ENCODE results near the gene SASH1. TPM values are rescaled to one million over a fixed set of nuclear protein-coding genes. Genes with fewer than 3 reads are reported as not detected.
A peak's percentile ranks its signal among the peaks of the same experiment; 100 is the strongest.

The SASH1 gene
- total RNA-seq, 1 donor from 2014 or later, result 106 TPM

- no peak for DNase-seq
These were observed 64.1 kb downstream of the SASH1 start for GRCh38 chr6:148406579-148407371.

- peak; percentile 85 for DNase-seq
These were observed 64.7 kb downstream of the SASH1 start for GRCh38 chr6:148407372-148407771.

GRCh38 chr6:148413321-148414091 is 70.9 kb downstream of the SASH1 start:
- no peak for DNase-seq

- DNase-seq, result no peak
These were observed 71.5 kb downstream of the SASH1 start for GRCh38 chr6:148414092-148414489.

GRCh38 chr6:148414836-148415235 is 72.2 kb downstream of the SASH1 start:
- peak; percentile 33 for DNase-seq

GRCh38 chr6:148415511-148416260 is 73.0 kb downstream of the SASH1 start:
- DNase-seq, result no peak

GRCh38 chr6:148416330-148416965 is 73.8 kb downstream of the SASH1 start:
- DNase-seq, result peak; percentile 12

GRCh38 chr6:148417045-148417444 is 74.4 kb downstream of the SASH1 start:
- DNase-seq, result no peak

GRCh38 chr6:148419430-148419829 is 76.8 kb downstream of the SASH1 start:
- no peak for DNase-seq

GRCh38 chr6:148422085-148422484 is 79.4 kb downstream of the SASH1 start:
- DNase-seq, result no peak

- DNase-seq, result no peak
These were observed 80.5 kb downstream of the SASH1 start for GRCh38 chr6:148423133-148423532.

- DNase-seq, result no peak
These were observed 81.1 kb downstream of the SASH1 start for GRCh38 chr6:148423601-148424270.

GRCh38 chr6:148425443-148425842 is 82.8 kb downstream of the SASH1 start:
- DNase-seq, result no peak

GRCh38 chr6:148426317-148426977 is 83.8 kb downstream of the SASH1 start:
- no peak for DNase-seq

GRCh38 chr6:148427333-148427732 is 84.7 kb downstream of the SASH1 start:
- DNase-seq, result no peak

GRCh38 chr6:148429423-148429822 is 86.8 kb downstream of the SASH1 start:
- DNase-seq, result no peak

- DNase-seq, result no peak
These were observed 88.3 kb downstream of the SASH1 start for GRCh38 chr6:148430897-148431296.

GRCh38 chr6:148431413-148431812 is 88.8 kb downstream of the SASH1 start:
- no peak for DNase-seq

- DNase-seq, result no peak
These were observed 89.2 kb downstream of the SASH1 start for GRCh38 chr6:148431840-148432239.

- peak; percentile 50 for DNase-seq
These were observed 90.0 kb downstream of the SASH1 start for GRCh38 chr6:148432462-148433195.
